G401 (cell line): ENCODE measurements around the gene ZNHIT6. TPM values are rescaled to one million over a fixed set of nuclear protein-coding genes. Genes with fewer than 3 reads are reported as not detected.
A peak's percentile ranks its signal among the peaks of the same experiment; 100 is the strongest.

Source experiments
- DNase-seq: peaks from one replicate; pipeline ENCODE4 v3.0.0-alpha.2; 2015; ENCODE audit warnings: low spot score
- in situ Hi-C: cut with HindIII; loops from 2 replicates; pipeline ENCODE4 v1.10.0; 2016; ENCODE audit warnings: low sequenced_read_pairs, mixed read lengths
- total RNA-seq: library from RNA; depleted of rRNA; stranded (reverse); fragments of >200 nt; shearing (Covaris generic); gene quantifications from 2 replicates; pipeline ENCODE4 v1.2.3, GENCODE V29; 2014

The ZNHIT6 gene
- total RNA-seq, 1 experiment from 2014 or later: 10.2 TPM

DNA sequence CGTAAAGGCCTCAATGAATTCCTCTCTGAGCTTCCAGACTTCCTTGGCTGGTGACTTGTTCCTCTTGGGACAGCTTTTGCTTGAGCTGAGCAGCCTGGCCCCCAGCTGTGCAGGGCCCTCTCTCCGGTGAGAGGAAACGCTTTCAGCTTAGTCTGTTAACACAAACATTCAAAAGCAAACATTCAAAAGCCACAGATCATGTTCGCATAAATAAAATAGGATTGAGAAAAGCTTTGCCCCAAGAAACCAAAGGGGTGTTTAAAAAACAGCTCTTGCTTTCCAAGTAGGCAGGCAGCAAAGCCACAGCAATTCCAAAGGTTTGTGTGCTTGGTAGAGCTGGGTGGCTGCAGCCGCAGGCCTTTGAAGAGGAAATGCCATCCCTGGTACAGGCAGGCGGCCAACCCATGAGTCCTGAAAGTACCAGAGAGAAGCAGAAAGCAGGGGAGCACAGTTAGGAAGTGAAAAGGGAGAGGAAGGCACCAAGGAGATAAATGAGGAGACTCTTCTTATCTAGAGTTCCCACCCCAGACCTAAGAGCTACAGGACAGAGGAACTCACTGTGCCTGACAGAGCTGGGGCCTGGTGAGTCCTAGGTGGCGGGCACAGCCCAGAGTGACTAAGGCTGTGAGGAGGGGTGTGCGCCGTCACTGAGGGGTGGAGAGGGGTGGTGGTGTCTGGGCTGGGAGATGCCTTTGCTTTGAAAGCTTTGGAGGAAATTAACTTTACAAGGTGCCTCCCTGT, 79.3 kb downstream of the ZNHIT6 start:
- in situ Hi-C loops: no loop called here

DNA sequence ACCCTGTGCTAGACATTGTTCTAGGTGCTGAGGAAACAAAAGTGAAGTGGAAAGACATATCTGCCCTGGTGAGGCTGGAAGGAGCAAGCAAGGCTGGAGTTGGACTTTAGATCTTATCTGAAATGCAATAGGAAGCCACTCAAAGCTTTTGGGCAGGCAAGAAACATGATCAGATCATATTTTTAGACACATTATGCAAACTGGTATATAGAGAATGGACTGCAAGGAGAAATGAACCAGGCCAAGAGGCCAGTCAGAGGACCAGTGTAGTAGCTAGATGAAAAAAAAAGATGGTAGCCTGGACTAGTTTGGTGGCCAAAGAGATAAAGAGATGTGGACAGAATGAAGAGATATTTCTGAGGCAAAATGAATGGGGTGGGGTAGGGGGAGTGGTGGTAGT, 81.4 kb downstream of the ZNHIT6 start:
- no peak for DNase-seq
- in situ Hi-C loops: no loop called here

More for the DNA sequence above, 79.3 kb downstream of the ZNHIT6 start:
- DNase-seq: no peak

DNA sequence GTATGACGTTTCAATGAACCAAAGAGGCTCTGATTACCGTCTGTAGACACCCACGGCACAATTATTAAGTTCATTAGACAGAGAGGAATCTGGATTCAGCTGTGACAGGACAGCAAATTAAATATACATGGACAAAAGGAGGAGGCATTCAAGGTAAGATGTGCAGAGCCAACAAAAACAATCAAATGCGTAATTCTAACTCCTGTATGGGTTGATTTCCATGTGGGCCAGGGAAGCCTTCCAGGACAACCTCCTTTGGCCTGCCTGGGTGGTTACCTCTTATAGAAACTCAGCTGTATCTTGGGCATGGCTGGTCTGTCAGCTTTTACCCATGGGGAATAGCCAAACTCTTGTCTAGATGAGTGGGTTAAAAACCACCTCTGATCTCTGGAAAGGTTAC, 83.9 kb downstream of the ZNHIT6 start:
- in situ Hi-C loops: no loop called here
- no peak for DNase-seq

DNA sequence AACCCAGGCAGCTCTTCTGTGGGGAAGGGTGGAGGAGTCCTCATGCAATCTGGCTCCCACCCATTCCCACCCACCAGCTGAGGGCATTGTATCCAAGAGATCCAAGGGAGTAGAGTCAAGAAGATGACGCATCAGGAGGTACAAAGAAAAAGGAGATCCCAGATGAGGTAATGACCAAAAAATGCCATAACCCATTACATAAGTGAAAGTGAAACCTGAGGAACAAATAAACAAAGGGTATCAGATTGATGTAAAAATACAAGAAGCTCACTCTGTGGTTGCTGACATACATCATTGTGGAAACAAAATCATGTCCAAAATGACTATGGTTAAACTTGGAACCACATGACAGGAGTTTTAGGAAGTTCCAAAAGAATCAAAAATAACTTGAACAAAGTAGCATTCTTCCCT, 85.2 kb downstream of the ZNHIT6 start:
- no peak for DNase-seq
- in situ Hi-C loops: no loop called here

DNA sequence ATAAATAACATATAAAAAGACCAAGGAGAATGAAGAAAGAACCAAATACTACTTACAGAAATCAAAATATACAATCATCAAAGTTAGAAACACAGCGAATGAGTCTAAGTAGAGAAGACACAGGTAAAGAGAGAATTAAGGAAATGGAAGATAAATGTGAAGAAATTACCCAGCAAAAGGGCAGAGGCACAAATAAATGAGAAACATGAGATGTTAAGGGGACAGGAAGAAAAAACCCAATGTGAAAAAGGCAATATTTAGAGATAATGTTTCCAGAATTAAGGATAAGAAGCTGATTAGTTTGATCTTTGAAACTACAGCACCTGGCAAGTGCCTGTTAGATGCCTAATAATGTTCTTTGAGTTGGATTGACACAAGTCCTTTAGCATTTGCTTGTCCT, 86.8 kb downstream of the ZNHIT6 start:
- no peak for DNase-seq
- in situ Hi-C loops: no loop called here

DNA sequence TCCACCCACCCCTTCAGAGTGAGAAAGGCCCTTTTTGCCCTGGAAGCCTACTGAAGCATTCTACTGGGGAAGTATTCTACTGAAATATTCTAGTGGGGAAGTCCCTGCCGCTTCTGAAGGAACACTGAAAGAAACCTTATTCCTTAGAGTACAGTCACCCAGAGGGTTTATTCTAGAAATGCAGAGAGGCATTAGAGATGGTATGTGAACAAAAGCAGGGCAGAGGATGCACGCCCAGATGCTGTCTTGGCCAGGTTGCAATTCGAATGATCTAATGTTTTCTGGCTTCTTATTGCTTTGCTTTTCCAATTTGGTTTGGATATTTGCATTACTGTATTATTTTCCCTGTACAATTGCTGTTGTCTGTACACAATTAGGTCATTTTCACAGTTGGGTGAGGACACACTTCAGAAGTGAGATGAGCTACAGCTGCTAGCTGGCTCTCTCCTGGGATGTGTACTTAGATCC, 90.6 kb downstream of the ZNHIT6 start:
- in situ Hi-C loops: no loop called here
- DNase-seq: no peak

DNA sequence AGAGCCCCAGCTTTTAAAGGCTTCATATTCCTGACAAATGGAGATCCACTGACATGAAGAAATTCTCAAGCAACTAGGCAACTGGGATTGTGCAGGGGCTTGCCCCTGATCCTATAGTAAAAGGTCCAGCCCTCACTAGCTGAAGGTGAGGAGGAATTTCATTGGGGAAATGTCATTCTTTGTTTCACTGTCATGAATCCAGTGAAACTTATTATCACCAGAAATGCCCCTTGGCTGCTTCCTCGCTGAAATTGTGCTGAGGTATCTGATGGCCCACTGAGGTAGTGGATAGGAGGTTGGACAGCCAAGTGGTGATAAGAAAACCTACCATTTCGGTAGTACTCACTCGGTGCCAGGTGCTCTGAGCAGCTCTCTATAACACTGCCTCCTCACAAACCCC, 91.5 kb downstream of the ZNHIT6 start:
- no peak for DNase-seq
- in situ Hi-C loops: no loop called here

DNA sequence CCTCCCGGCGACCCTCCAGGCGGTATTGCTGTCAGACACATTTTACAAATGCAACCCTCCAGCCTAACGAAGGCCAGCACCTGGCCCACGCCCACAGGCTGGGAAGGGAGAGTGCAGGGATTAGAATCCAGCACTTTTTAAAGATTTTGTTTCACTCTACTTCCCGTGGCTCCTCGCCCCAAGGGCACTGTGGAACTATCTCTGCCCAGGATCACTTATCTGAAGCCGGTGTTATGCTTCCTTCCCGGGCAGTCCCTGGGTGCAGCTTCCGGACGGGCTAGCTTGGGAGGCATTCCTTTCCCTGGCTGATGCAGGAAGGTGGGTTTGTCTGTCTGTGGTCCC, 91.9 kb downstream of the ZNHIT6 start:
- DNase-seq: no peak
- in situ Hi-C loops: no loop called here

DNA sequence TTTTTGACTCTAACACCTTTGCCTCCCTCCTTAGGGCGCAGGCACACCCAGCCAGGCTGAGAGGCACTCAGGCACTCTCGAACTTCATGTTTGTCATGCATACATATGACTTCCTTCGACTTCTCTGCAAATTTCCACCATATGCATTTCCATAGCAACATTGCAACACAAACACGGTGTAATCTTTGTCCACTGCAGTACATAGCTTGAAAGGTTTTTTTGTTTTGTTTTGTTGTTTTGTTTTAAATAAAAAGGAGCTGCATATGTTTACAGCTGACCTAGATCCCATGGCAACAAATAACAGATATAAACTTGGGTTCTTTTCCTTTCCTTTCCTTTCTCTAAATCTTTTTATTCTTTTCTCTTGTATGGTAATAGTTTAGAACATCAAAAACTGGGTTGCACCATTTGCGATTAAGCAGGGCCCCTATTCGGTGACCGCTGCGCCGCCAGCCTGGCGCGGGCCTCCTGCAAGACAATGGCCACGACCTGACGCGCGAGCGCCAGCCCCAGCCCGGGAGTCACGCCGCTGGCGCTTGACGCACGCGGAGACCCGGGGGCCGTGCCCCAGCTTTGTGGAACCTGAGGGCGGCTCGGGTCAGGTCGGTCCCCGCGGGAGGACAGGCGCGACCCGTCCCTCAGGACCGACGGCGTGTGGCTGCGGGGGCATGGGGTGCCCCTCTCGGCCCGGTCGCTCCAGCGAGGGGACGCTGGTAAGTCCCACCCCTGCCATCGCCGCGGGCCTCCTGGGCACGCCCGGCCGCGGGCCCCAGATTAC, 92.5 kb downstream of the ZNHIT6 start:
- in situ Hi-C loops: no loop called here
- DNase-seq: no peak

DNA sequence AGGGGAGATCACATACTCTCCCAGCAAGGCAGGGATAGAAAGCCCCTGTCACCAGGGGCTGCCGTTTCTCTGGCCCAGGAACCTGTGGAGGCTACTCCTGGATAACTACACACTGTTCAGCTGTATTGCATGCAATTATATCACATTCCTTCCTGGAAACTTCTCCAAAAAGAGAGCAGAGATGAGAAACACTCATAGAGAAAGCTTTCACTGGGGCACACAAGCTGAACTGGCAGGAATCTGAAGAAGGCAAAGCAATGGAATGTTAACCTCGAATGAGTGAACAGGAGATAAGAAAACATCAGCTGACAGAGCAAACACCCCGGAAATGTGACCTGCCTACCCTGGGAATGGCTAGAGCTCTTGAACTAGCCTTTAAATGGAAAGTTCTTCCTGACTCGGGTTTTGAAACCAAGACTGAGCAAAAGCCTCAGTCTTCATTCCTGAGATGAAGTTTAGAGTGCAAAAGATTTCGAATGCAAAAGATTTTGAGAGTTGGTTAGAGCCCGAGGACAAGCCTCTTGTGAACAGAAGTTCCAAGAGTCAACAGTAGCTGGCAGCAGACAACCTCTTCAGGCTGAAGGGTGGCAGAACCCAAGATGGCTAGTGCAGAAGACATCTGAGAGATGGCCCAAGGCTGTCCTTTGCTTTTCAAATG, 95.4 kb downstream of the ZNHIT6 start:
- in situ Hi-C loops: no loop called here
- peak; percentile 11 for DNase-seq

DNA sequence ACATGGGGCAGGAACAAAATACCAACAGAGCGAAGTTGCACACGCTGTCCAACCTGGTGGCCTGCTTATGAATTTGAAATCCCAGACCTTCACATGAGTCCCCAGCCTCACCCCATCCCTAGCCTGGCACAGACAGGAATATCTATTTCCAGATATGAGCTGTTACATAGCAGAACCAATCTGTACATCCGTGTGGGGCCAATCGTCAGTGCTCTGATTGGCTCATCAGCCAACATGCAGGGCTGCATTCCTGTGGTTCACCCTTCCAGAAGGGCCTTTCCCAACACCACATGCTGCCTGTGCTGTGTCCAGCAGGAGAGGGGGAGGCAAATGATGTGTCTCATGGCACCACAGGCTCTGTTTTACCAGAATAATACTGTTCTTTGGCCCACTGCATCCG, 96.4 kb downstream of the ZNHIT6 start:
- DNase-seq: no peak
- in situ Hi-C loops: no loop called here

DNA sequence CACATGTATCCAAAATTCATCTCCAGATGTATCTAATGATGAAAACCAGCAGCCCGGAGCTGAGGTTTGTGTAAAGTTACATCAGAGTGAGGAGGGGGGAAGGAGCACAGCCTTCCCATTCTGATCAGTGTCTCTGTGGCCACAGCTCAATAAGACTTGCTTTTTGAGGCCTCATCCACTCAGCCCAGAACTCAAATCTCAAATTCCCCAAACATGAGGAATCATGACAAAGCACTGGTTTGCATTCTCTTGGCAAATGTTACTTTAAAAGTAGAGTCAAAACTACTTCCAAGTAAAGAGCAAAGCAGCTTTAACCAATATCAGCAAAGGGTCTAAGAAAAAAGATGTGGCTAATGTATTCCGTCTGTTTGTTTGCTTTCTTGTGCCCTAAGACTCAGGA, 96.8 kb downstream of the ZNHIT6 start:
- in situ Hi-C loops: no loop called here
- DNase-seq: no peak

DNA sequence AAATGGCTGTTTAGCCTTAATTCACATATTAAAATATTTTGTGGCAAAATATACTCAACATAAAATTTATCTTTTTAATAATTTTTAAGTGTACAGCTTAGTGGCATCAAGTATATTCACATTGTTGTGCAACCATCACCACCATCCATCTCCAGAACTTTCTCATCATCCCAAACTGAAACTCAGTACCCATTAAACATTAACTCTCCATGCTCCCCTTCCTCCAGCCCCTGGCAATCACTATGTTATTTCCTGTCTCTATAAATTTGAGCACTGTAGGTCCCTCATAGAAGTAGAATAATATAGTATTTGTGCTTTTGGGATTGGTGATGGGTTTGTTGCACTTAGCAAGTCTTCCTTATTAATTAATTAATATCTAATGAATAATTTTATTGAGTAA, 98.3 kb downstream of the ZNHIT6 start:
- DNase-seq: no peak
- in situ Hi-C loops: loop anchor here (10.0 kb wide), 1 partner anchor 95 kb away; the partner anchor contains the start of gene ZNHIT6

DNA sequence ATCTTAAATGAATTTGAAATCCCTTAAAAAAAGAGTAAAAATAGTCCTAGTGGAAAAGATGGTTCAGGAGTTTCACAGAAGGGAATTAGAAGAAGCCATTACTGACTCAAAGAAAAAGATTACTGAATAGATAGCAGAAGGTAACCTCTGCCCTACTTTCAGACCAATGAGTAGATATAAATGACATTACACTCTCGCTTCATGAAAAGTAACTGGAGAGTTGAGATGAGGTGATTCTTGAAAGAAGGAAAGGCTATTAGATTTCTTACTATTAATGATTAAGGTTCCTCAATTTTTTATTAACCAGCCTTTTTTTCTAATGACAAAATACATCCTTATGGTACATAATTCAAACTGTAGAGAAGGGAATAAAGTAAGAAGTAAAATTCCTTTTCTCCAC, 99.4 kb downstream of the ZNHIT6 start:
- no peak for DNase-seq

DNA sequence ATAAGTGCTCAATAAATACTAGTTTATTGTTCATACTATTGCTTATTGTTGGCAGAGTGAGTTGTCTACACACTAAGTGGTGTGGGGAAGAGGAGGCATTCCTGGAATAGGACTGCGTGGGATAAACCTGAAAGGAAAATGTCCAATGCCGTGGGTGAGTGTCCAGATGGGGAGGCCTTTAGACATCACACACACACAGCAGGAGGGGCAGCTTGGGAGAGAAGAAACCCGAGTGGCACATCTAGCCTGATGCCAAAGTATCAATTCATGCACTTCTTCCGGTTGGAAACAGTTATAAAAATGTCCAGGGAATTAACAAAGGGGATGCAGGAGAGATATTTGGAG, 100.3 kb downstream of the ZNHIT6 start:
- in situ Hi-C loops: loop anchor here (10.0 kb wide), 1 partner anchor 97 kb away; the partner anchor contains the start of gene ZNHIT6
- no peak for DNase-seq

More for the DNA sequence above, 99.4 kb downstream of the ZNHIT6 start:
- in situ Hi-C loops: loop anchor here (10.0 kb wide), 1 partner anchor 96 kb away; the partner anchor contains the start of gene ZNHIT6

DNA sequence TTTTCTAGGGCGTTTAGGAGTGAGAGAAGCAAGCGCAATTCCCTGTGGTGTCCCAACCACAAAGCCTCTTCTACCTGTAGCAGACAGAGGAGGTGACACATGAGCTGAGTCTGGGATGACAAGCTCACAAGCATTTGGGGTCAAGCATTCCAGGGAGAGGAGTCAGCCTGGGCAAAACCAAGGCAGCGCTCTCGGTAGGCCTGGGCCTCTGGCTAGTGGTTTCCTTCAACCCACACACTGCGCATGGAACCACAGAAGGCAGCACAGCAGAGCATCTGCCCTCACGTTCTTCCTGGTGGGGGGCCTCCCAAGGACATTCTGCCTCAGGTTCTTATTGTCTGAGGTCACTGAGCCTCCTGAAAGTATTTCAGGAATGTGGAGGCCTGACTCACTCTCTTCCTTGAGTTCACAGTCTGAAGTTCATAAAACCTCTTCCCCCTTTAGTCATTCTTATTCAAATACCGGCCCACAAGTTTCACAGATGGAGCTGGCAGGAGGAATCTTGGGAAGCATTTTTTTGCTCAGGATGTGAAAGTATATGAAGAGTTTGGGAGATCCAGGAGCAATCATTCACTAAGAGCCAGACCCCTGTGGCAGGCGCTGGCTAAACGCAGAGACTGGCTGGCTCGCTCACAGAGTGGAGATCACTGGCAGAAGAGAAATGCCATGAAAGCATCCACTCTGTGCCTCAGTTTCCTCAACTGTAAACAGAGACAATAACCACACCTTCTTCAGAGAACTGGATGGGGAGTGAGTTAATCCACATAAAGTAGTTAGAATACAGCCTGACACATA, 100.9 kb downstream of the ZNHIT6 start:
- in situ Hi-C loops: loop anchor here (10.0 kb wide), 1 partner anchor 97 kb away; the partner anchor contains the start of gene ZNHIT6
- no peak for DNase-seq

DNA sequence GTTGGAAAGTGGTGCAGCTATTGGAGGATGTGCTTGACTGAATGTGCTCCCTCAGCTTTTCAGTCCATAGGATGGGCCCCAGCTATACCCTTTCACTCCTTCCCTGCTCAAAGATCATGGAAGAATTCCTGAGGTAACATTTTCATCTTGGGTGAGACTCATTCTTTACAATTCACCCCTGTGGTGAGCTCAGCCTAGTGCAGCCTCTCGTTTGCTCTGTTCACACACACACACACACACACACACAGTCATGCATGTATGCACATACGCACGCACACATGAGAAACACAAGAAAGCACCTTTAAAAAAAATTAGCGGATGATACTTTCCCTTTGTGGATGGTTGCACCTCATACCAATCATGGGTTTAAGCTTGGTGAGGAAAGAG, 101.8 kb downstream of the ZNHIT6 start:
- in situ Hi-C loops: loop anchor here (10.0 kb wide), 1 partner anchor 98 kb away; the partner anchor contains the start of gene ZNHIT6
- no peak for DNase-seq

DNA sequence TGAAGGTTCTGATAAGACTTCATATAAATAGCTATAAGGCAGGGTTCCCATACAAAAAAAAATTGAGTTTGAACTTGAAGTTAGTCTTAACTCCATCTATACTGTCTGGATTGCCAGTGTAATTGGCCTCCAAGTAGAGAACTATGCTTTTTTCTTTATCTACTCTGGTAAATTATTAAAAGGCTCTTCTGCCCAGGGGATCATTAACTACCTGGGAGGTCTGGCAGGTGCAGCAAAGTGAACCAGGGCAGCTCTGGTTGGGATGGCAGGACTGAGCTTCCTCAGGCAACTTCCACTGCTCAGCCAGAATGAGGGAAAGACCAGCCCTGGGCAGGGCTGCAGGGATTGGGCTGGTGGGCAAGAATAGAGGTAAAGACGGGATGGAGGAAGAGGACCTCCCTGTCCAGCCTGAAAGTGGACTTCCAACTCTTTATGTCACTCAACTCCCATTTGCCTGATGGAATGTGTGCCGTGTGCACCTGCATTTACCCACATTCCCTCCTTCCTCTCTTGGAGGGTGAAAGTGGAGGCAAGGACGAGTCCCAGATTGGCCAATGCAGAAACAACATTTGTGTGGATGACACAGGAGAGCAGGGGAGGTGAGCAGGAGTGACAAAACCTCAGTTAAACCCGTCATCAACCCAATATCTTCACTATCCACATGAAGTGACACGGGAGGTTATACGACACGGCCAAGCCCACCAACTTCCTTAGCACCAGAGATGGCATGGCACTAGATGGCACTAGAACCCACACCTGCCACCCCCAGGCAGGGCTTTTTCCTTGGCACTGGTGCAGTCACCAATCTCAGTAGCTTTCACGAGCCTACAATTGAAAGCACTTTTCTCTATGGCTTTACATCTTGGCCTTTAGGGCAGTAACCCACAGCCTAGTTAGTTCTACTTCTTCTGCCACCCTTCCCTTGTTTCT, 102.5 kb downstream of the ZNHIT6 start:
- DNase-seq: no peak
- in situ Hi-C loops: loop anchor here (10.0 kb wide), 1 partner anchor 99 kb away; the partner anchor contains the start of gene ZNHIT6
